A549 (cell line): ENCODE measurements around the gene NFIX. TPM values are rescaled to one million over a fixed set of nuclear protein-coding genes. Genes with fewer than 3 reads are reported as not detected.

Experiments
- ATAC-seq, 2 experiments: fragments of 200-7000 bp in 1 of 2; fragments of >200 bp in 1 of 2; cut with Nextera tagmentation in 1 of 2; cut with Tn5 transposase in 1 of 2; 3 replicates each; pipeline versions ENCODE4 v1.8.0 to v1.9.1; 2018 to 2020; ENCODE audit warnings: mild to moderate bottlenecking in 1 of 2, moderate library complexity in 1 of 2
- CTCF ChIA-PET: fragments of 300-600 bp; sonication (Branson Sonifier 250); formaldehyde crosslinking; extraction: SDS; loops from one replicate; lab custom pipeline; 2021; ENCODE audit warnings: antibody characterized with exemption, inconsistent platforms; lab: Yijun Ruan, JAX
- POLR2A ChIA-PET: fragments of 350-600 bp; formaldehyde crosslinking; extraction: SDS; loops from one replicate; lab custom pipeline; 2021; ENCODE audit warnings: antibody characterized with exemption, inconsistent platforms; lab: Yijun Ruan, JAX
- DNase-seq, 2 experiments: peaks; one replicate each; pipeline versions ENCODE4 v3.0.0 to v3.0.0-alpha.2; 2011 to 2016; ENCODE audit warnings: low read depth in 1 of 2, low spot score in 1 of 2
- FAIRE-seq: peaks from 2 replicates; lab custom pipeline; 2011; peaks lifted over from hg19 to GRCh38; lab: Jason Lieb, UNC
- H3K27ac ChIP-seq, 2 experiments: fragments of >200 bp; sonication (Bioruptor Twin); formaldehyde crosslinking; 3 replicates each; pipeline ENCODE4 v1.5.1; 2016 to 2017
- H3K4me1 ChIP-seq: fragments of >200 bp; sonication (Bioruptor Twin); formaldehyde crosslinking; 3 replicates; pipeline ENCODE4 v1.6.1; 2016
- H3K4me2 ChIP-seq: fragments of >200 bp; sonication (Bioruptor Twin); formaldehyde crosslinking; 3 replicates; pipeline ENCODE4 v1.6.1; 2016
- H3K4me3 ChIP-seq: fragments of >200 bp; sonication (Bioruptor Twin); formaldehyde crosslinking; 3 replicates; pipeline ENCODE4 v1.5.1; 2016
- H3K9me3 ChIP-seq: fragments of >200 bp; sonication (Bioruptor Twin); formaldehyde crosslinking; 3 replicates; pipeline ENCODE4 v1.6.1; 2016
- ATOH8 ChIP-seq: fragments of 250-450 bp; sonication (Bioruptor Pico); IDR thresholded peaks from 2 replicates; pipeline ENCODE4 v1.5.0; 2020; ENCODE audit warnings: low read depth, mild to moderate bottlenecking, moderate library complexity
- CEBPB ChIP-seq, 2 experiments: fragments of >200 bp in 1 of 2; sonication (Bioruptor Twin) in 1 of 2; formaldehyde crosslinking in 1 of 2; IDR thresholded peaks; 2 replicates each; pipeline ENCODE4 v1.6.1; 2012 to 2016
- CTCF ChIP-seq: fragments of >200 bp; sonication (Bioruptor Twin); formaldehyde crosslinking; IDR thresholded peaks from 3 replicates; pipeline ENCODE4 v1.5.1; 2016
- EHMT2 ChIP-seq: fragments of 200-600 bp; sonication (generic); IDR thresholded peaks from 2 replicates; pipeline ENCODE4 v1.6.1; 2016; ENCODE audit warnings: antibody characterized with exemption, low read depth, mild to moderate bottlenecking, moderate library complexity
- FOSL2 ChIP-seq, 2 experiments: fragments of 450-650 bp in 1 of 2; fragments of >200 bp in 1 of 2; sonication (Bioruptor Twin) in 1 of 2; formaldehyde crosslinking; IDR thresholded peaks; 2 replicates each; pipeline versions ENCODE4 v1.5.0 to v1.6.1; 2016 to 2020; ENCODE audit warnings: mild to moderate bottlenecking in 1 of 2, moderate library complexity in 1 of 2
- FOXS1 ChIP-seq: fragments of 250-450 bp; sonication (Bioruptor Pico); IDR thresholded peaks from 2 replicates; pipeline ENCODE4 v1.5.0; 2020; ENCODE audit warnings: mild to moderate bottlenecking, moderate library complexity
- HEYL ChIP-seq: fragments of 250-450 bp; sonication (Bioruptor Pico); IDR thresholded peaks from 2 replicates; pipeline ENCODE4 v1.8.0; 2021; ENCODE audit warnings: mild to moderate bottlenecking, moderate library complexity
- HOXA7 ChIP-seq: fragments of 250-450 bp; sonication (Bioruptor Pico); IDR thresholded peaks from 2 replicates; pipeline ENCODE4 v1.5.0; 2020; ENCODE audit warnings: mild to moderate bottlenecking, moderate library complexity
- MAX ChIP-seq: IDR thresholded peaks from 2 replicates; pipeline ENCODE4 v1.6.1; 2012
- NPAS2 ChIP-seq: fragments of 250-450 bp; sonication (Bioruptor Pico); IDR thresholded peaks from 2 replicates; pipeline ENCODE4 v1.8.0; 2022; ENCODE audit warnings: mild to moderate bottlenecking, moderate library complexity, borderline replicate concordance
- RAD21 ChIP-seq, 2 experiments: fragments of >200 bp in 1 of 2; sonication (Bioruptor Twin) in 1 of 2; formaldehyde crosslinking in 1 of 2; IDR thresholded peaks in 1 of 2; conservative IDR thresholded peaks in 1 of 2; 2 replicates in 1 of 2; 3 replicates in 1 of 2; pipeline ENCODE4 v1.6.1; 2012 to 2018; ENCODE audit warnings: inconsistent platforms in 1 of 2
- RCOR1 ChIP-seq: fragments of 150-350 bp; IDR thresholded peaks from 2 replicates; pipeline ENCODE4 v1.6.1; 2014; ENCODE audit warnings: antibody characterized with exemption, low read length, low read depth
- REST ChIP-seq: fragments of 200-600 bp; sonication (generic); IDR thresholded peaks from 2 replicates; pipeline ENCODE4 v1.6.1; 2016; ENCODE audit warnings: antibody characterized with exemption, mild to moderate bottlenecking, moderate library complexity
- RFX5 ChIP-seq: fragments of 450-650 bp; IDR thresholded peaks from 2 replicates; pipeline ENCODE4 v1.7.1; 2014; ENCODE audit warnings: antibody characterized with exemption, mild to moderate bottlenecking, moderate library complexity
- SMC3 ChIP-seq: fragments of >200 bp; sonication (Bioruptor Twin); formaldehyde crosslinking; IDR thresholded peaks from 3 replicates; pipeline ENCODE4 v1.6.1; 2018; ENCODE audit warnings: inconsistent platforms
- USF2 ChIP-seq: fragments of 450-650 bp; IDR thresholded peaks from 2 replicates; pipeline ENCODE4 v1.6.1; 2014; ENCODE audit warnings: antibody characterized with exemption
- ZC3H11A ChIP-seq: fragments of 450-650 bp; IDR thresholded peaks from 2 replicates; pipeline ENCODE4 v1.6.1; 2014; ENCODE audit warnings: antibody characterized with exemption, mild to moderate bottlenecking
- ZFP36 ChIP-seq: fragments of 450-650 bp; IDR thresholded peaks from 2 replicates; pipeline ENCODE4 v1.6.1; 2014; ENCODE audit warnings: borderline replicate concordance; ENCODE audit not compliant: partially characterized antibody
- WGBS: methylation state at CpG from one replicate; pipeline ENCODE4 v1.1.6; 2017; ENCODE audit errors: missing lambda C conversion rate; 5-methylcytosine and 5-hydroxymethylcytosine counted together
- polyA plus RNA-seq, 4 experiments: library from polyadenylated mRNA; depleted of rRNA in 3 of 4; stranded (reverse); fragments of >200 nt; fragmentation: RNase III in 1 of 4; extraction: RNeasy Plus Mini Kit Qiagen cat#74134 plus additional on column Dnase treatment in 1 of 4; gene quantifications; 2 replicates in 3 of 4; 3 replicates in 1 of 4; pipeline ENCODE4 v1.2.3, GENCODE V29; 2011 to 2017
- TF ChIP-seq, protein P1 (sequence below): fragments of >200 bp; sonication (Bioruptor Twin); formaldehyde crosslinking; IDR thresholded peaks from 3 replicates; pipeline ENCODE4 v1.6.1; 2016

The NFIX gene
- polyA plus RNA-seq, 2 of the 4 experiments (the other 2 are of a cell fraction): 0.52 to 3.0 TPM

GRCh38 chr19:13029301-13029880, 34.1 kb downstream of the NFIX start:
- Histone ChIP-seq H3K4me1 (peaks cover 15% of the 10 kb centered on the region), H3K27ac (no peak overlapping the region), H3K4me2 (no peak overlapping the region), H3K9me3 (no peaks in the 10 kb centered on the region), H3K4me3 (no peak overlapping the region)
- 76% methylated on average over 9 of the region's 9 CpGs for WGBS
- no peak for DNase-seq
- ATAC-seq: no peak
- ChIA-PET CTCF (interaction anchor here (0.9 to 9.3 kb wide), 7 partner anchors 10 to 64 kb away, joined by 3 to 89 read pairs (median 6); no protein-coding TSS in a partner anchor), POLR2A (no interaction called here)
- no peak for TF ChIP-seq HEYL (CRISPR knock-in tag)
- no peak for TF ChIP-seq MAX
- TF ChIP-seq EHMT2: no peak
- no peak for TF ChIP-seq REST
- TF ChIP-seq FOSL2 (IDR thresholded peaks at IDR 0.05): no peak
- no peak for TF ChIP-seq FOSL2 (CRISPR knock-in tag; IDR thresholded peaks at IDR 0.05)
- TF ChIP-seq FOXS1: no peak
- no peak for TF ChIP-seq USF2
- no peak for TF ChIP-seq RFX5
- no peak for TF ChIP-seq HOXA7 (CRISPR knock-in tag)
- TF ChIP-seq, protein P1, sequence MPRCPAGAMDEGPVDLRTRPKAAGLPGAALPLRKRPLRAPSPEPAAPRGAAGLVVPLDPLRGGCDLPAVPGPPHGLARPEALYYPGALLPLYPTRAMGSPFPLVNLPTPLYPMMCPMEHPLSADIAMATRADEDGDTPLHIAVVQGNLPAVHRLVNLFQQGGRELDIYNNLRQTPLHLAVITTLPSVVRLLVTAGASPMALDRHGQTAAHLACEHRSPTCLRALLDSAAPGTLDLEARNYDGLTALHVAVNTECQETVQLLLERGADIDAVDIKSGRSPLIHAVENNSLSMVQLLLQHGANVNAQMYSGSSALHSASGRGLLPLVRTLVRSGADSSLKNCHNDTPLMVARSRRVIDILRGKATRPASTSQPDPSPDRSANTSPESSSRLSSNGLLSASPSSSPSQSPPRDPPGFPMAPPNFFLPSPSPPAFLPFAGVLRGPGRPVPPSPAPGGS: no peak
- no peak for TF ChIP-seq NPAS2 (CRISPR knock-in tag)
- TF ChIP-seq RCOR1: no peak
- TF ChIP-seq ZC3H11A: no peak
- no peak for TF ChIP-seq ZFP36
- FAIRE-seq: no peak

GRCh38 chr19:13029893-13030292, 34.6 kb downstream of the NFIX start:
- TF ChIP-seq RAD21 (conservative IDR thresholded peaks at IDR 0.05 in 1 of 2, IDR thresholded peaks at IDR 0.05 in 1 of 2): peak in 1 of 2 experiments; percentile 27; a peak in 1 of 5 replicates
- no peak for TF ChIP-seq FOXS1
- TF ChIP-seq SMC3: 0 out of 3 replicates have a peak, but pooled peaks have one; percentile 14
- no peak for TF ChIP-seq CEBPB (IDR thresholded peaks at IDR 0.05)
- TF ChIP-seq ATOH8: no peak
- peak; percentile 31; the same call in 2 of the 3 replicates for TF ChIP-seq CTCF
- Histone ChIP-seq H3K27ac (no peak overlapping the region), H3K4me1 (peaks cover 15% of the 10 kb centered on the region), H3K9me3 (no peaks in the 10 kb centered on the region), H3K4me2 (no peak overlapping the region), H3K4me3 (no peak overlapping the region)
- FAIRE-seq (no peak), ATAC-seq (peak in 1 of 2 experiments; percentile 37; a peak in 1 of 6 replicates), DNase-seq (no peak)
- CTCF ChIA-PET: interaction anchor here (0.9 to 9.3 kb wide), 6 partner anchors 10 to 64 kb away, joined by 3 to 89 read pairs (median 8); no protein-coding TSS in a partner anchor
- POLR2A ChIA-PET: no interaction called here
- WGBS: 45% methylated on average over 7 of the region's 10 CpGs
